Transverse colon (tissue), 4 donors: ENCODE data around the gene EIF5A. TPM values are rescaled to one million over a fixed set of nuclear protein-coding genes. Genes with fewer than 3 reads are reported as not detected.

Source experiments
- DNase-seq: peaks from one replicate; pipeline ENCODE4 v3.0.0-alpha.2; 2019
- H3K27ac ChIP-seq, 4 donors: fragments of 200-600 bp; sonication (generic); 2 replicates each; pipeline ENCODE4 v1.5.1; 2016 to 2018; ENCODE audit warnings: inconsistent platforms in 4 of 4
- H3K27me3 ChIP-seq: fragments of 200-600 bp; sonication (generic); 2 replicates; pipeline ENCODE4 v1.5.1; 2017; ENCODE audit warnings: inconsistent platforms
- H3K36me3 ChIP-seq, 4 donors: fragments of 200-600 bp; sonication (generic); 2 replicates each; pipeline ENCODE4 v1.5.1; 2017 to 2019; ENCODE audit warnings: inconsistent platforms in 4 of 4
- H3K4me1 ChIP-seq, 4 donors: fragments of 200-600 bp; sonication (generic); 2 replicates each; pipeline ENCODE4 v1.5.1; 2017 to 2020; ENCODE audit warnings: inconsistent platforms in 4 of 4
- H3K4me3 ChIP-seq, 4 donors: fragments of 200-600 bp; sonication (generic); 1 replicate in 1 of 4; 2 replicates in 3 of 4; pipeline versions ENCODE4 v1.5.1 to v1.6.1; 2017 to 2019; ENCODE audit warnings: inconsistent platforms in 4 of 4
- H3K9me3 ChIP-seq, 2 donors: fragments of 200-600 bp; sonication (generic); 2 replicates each; pipeline ENCODE4 v1.5.1; 2017 to 2019; ENCODE audit warnings: inconsistent platforms in 2 of 2
- EP300 ChIP-seq: sonication (generic); formaldehyde crosslinking; IDR thresholded peaks from one replicate; pipeline ENCODE4 v1.6.1; 2017; ENCODE audit warnings: antibody characterized with exemption, low read depth
- POLR2A ChIP-seq: fragments of 450-650 bp; IDR thresholded peaks from one replicate; pipeline ENCODE4 v1.6.1; 2016; ENCODE audit warnings: antibody characterized with exemption, mild to moderate bottlenecking, moderate library complexity
- POLR2AphosphoS5 ChIP-seq, 3 donors: sonication (generic); formaldehyde crosslinking; IDR thresholded peaks; one replicate each; pipeline ENCODE4 v1.6.1; 2016; ENCODE audit warnings: antibody characterized with exemption in 3 of 3
- WGBS, 2 donors: methylation state at CpG; one replicate each; pipeline ENCODE4 v1.1.5; 2018; ENCODE audit warnings: low coverage in 1 of 2; 5-methylcytosine and 5-hydroxymethylcytosine counted together
- in situ Hi-C, 4 donors: fragments of 200-750 bp; cut with MboI; loops; one replicate each; pipeline versions ENCODE4 v1.15.0 to v1.15.1; 2017; ENCODE audit warnings: low sequenced_read_pairs in 3 of 4, low pct_ligation_motif_present in 1 of 4, low pct_unique_long_range_greater_than_20kb in 1 of 4
- intact Hi-C: fragments of 100-400 bp; cut with DNase I; formaldehyde crosslinking; loops from one replicate; pipeline ENCODE4 v1.15.1; 2023; ENCODE audit warnings: low total_unique reads
- total RNA-seq, 4 donors: library from RNA; depleted of rRNA; stranded (reverse); fragments of >200 nt; gene quantifications; one replicate each; pipeline ENCODE4 v1.1.0, GENCODE V29; 2016
- TF ChIP-seq, protein P1 (sequence below), 5 experiments: fragments of 200-600 bp in 3 of 5; fragments of 450-650 bp in 2 of 5; sonication (generic) in 3 of 5; IDR thresholded peaks; 1 replicate in 2 of 5; 2 replicates in 3 of 5; pipeline ENCODE4 v1.5.1; 2016 to 2017; ENCODE audit warnings: antibody characterized with exemption in 5 of 5, inconsistent platforms in 3 of 5, mild to moderate bottlenecking in 2 of 5, moderate library complexity in 1 of 5

EIF5A gene
- total RNA-seq, 4 donors from 2014 or later = 91.3 to 188 (median 149) TPM

DNA sequence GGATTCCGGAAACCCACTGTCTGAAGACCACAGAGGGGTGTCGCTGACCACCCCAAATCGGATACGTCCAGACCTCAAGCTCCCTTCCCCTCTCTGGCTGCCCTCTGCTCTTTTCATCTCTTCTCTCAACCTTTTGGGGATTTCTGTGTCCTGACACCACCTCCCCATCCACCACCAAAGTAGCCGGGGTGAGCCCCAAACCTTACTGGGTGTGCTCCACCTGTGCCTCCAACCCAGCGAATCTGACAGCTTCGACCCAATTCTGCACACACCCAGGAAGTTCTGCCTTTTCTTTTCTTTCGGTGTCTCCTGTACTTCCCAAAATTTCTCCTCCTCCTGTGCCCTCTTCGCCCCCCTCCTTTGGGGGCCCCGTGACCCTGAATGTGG is 45.1 kb downstream of the EIF5A start:
- 22 to 41% methylated on average over 4 to 10 of the region's 10 CpGs for WGBS, 2 donors
- peak overlapping the region; percentile 92 to 98 (median 98) for H3K27ac ChIP-seq
- H3K27me3 ChIP-seq = no peaks in the 10 kb centered on the region
- H3K36me3 ChIP-seq = no peaks in the 10 kb centered on the region
- intact Hi-C loops (loop anchor here (10.0 kb wide), 1 partner anchor 202 kb away; the partner anchor contains the start of gene TNFSF13), in situ Hi-C loops (loop anchor here in 1 of 4 donors (10.0 kb wide), 1 partner anchor 82 kb away; the partner anchor contains the start of genes FGF11 and TMEM102)
- no peak for DNase-seq
- H3K4me1 ChIP-seq = peaks cover 7 to 58% (median 42%) of the 10 kb centered on the region in 4 donors
- no peak for TF ChIP-seq POLR2A
- TF ChIP-seq, protein P1, sequence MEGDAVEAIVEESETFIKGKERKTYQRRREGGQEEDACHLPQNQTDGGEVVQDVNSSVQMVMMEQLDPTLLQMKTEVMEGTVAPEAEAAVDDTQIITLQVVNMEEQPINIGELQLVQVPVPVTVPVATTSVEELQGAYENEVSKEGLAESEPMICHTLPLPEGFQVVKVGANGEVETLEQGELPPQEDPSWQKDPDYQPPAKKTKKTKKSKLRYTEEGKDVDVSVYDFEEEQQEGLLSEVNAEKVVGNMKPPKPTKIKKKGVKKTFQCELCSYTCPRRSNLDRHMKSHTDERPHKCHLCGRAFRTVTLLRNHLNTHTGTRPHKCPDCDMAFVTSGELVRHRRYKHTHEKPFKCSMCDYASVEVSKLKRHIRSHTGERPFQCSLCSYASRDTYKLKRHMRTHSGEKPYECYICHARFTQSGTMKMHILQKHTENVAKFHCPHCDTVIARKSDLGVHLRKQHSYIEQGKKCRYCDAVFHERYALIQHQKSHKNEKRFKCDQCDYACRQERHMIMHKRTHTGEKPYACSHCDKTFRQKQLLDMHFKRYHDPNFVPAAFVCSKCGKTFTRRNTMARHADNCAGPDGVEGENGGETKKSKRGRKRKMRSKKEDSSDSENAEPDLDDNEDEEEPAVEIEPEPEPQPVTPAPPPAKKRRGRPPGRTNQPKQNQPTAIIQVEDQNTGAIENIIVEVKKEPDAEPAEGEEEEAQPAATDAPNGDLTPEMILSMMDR (IDR thresholded peaks at IDR 0.05) = peak in 2 of 5 experiments; percentile 58 to 78
- H3K9me3 ChIP-seq = no peaks in the 10 kb centered on the region
- H3K4me3 ChIP-seq = peak overlapping the region; percentile 68 to 88 (median 74)

GRCh38 chr17:7352910-7353635 is 45.6 kb downstream of the EIF5A start:
- DNase-seq = peak; percentile 11
- TF ChIP-seq POLR2AphosphoS5 (IDR thresholded peaks at IDR 0.05) (no peak), POLR2A (no peak), EP300 (no peak)
- TF ChIP-seq, protein P1 (IDR thresholded peaks at IDR 0.05) = no peak
- Histone ChIP-seq H3K36me3 (no peaks in the 10 kb centered on the region), H3K4me3 (peak overlapping the region in 3 of 4 donors; percentile 68 to 88 (median 77)), H3K27me3 (no peaks in the 10 kb centered on the region), H3K4me1 (peaks cover 7 to 58% (median 42%) of the 10 kb centered on the region in 4 donors), H3K9me3 (no peaks in the 10 kb centered on the region), H3K27ac (peak overlapping the region; percentile 92 to 98 (median 98))
- 84 to 85% methylated on average over 4 to 30 of the region's 37 CpGs for WGBS, 2 donors
- in situ Hi-C loops = loop anchor here in 1 of 4 donors (10.0 kb wide), 1 partner anchor 82 kb away; the partner anchor contains the start of genes FGF11 and TMEM102
- intact Hi-C loops = loop anchor here (10.0 kb wide), 1 partner anchor 202 kb away; the partner anchor contains the start of gene TNFSF13

- peak overlapping the region in 1 of 4 donors; percentile 22 for H3K27ac ChIP-seq
Measured at GRCh38 chr17:7354262-7354843, 46.9 kb downstream of the EIF5A start.

More at GRCh38 chr17:7354262-7354843, 46.9 kb downstream of the EIF5A start:
- peak; percentile 22 for DNase-seq
- Histone ChIP-seq H3K9me3 (no peaks in the 10 kb centered on the region), H3K36me3 (no peaks in the 10 kb centered on the region), H3K4me3 (no peak overlapping the region), H3K4me1 (peaks cover 7 to 58% (median 39%) of the 10 kb centered on the region in 4 donors), H3K27me3 (no peaks in the 10 kb centered on the region)
- intact Hi-C loops (loop anchor here (2.0 to 10.0 kb wide), 2 partner anchors 200 to 444 kb away; partner anchors contain the start of gene TNFSF13), in situ Hi-C loops (loop anchor here in 1 of 4 donors (10.0 kb wide), 1 partner anchor 80 kb away; the partner anchor contains the start of genes FGF11 and TMEM102)
- TF ChIP-seq POLR2A = no peak
- no peak for TF ChIP-seq POLR2AphosphoS5 (IDR thresholded peaks at IDR 0.05)
- TF ChIP-seq, protein P1 (IDR thresholded peaks at IDR 0.05) = no peak
- no peak for TF ChIP-seq EP300
- 65 to 77% methylated on average over 5 to 9 of the region's 9 CpGs for WGBS, 2 donors
